K562 (cell line): Measurements from ENCODE around the gene PCCB. TPM values are rescaled to one million over a fixed set of nuclear protein-coding genes. Genes with fewer than 3 reads are reported as not detected.

ENCODE experiments used
- ELF1 ChIP-seq: fragments of 200-800 bp; sonication (Bioruptor generic); IDR thresholded peaks from 2 replicates; pipeline ENCODE4 v1.6.1; 2016; ENCODE audit warnings: missing genetic modification characterization, missing compliant biosample characterization
- FOSL1 ChIP-seq: fragments of 200-800 bp; sonication (Bioruptor generic); conservative IDR thresholded peaks from 2 replicates; pipeline ENCODE4 v1.6.1; 2016; ENCODE audit warnings: missing genetic modification characterization, missing compliant biosample characterization
- MAFK ChIP-seq: IDR thresholded peaks from 2 replicates; pipeline ENCODE4 v1.6.1; 2011; ENCODE audit warnings: low read length, improper control_type of control experiment
- NCOA1 ChIP-seq: fragments of 450-650 bp; IDR thresholded peaks from 2 replicates; pipeline ENCODE4 v1.6.1; 2016; ENCODE audit warnings: low read depth
- NR2C2 ChIP-seq, 2 experiments: fragments of 200-800 bp in 1 of 2; sonication (Bioruptor generic) in 1 of 2; sonication (generic) in 1 of 2; formaldehyde crosslinking in 1 of 2; IDR thresholded peaks; 2 replicates each; pipeline versions ENCODE4 v1.6.1 to v1.8.0; 2016 to 2022; ENCODE audit warnings: mild to moderate bottlenecking in 1 of 2, missing compliant biosample characterization in 1 of 2, missing genetic modification characterization in 1 of 2, missing genetic modification reagents in 1 of 2
- ZNF23 ChIP-seq: fragments of 250-450 bp; sonication (Bioruptor Pico); IDR thresholded peaks from 2 replicates; pipeline ENCODE4 v1.4.0; 2020; ENCODE audit warnings: mild to moderate bottlenecking
- ZNF3 ChIP-seq: fragments of 250-450 bp; sonication (Bioruptor Pico); IDR thresholded peaks from 2 replicates; pipeline ENCODE4 v1.5.0; 2021; ENCODE audit warnings: mild to moderate bottlenecking, moderate library complexity
- ZNF347 ChIP-seq: fragments of 450-650 bp; formaldehyde crosslinking; IDR thresholded peaks from 2 replicates; pipeline ENCODE4 v1.4.0; 2020; ENCODE audit warnings: low read depth, mild to moderate bottlenecking, moderate library complexity
- ZNF696 ChIP-seq: fragments of 250-450 bp; sonication (Bioruptor Pico); conservative IDR thresholded peaks from 2 replicates; pipeline ENCODE4 v1.4.0; 2020; ENCODE audit warnings: mild to moderate bottlenecking, moderate library complexity
- ZNF764 ChIP-seq: fragments of 250-450 bp; sonication (Bioruptor Pico); IDR thresholded peaks from 2 replicates; pipeline ENCODE4 v1.4.0; 2020; ENCODE audit warnings: low read depth, mild to moderate bottlenecking, moderate library complexity
- polyA plus RNA-seq, 8 experiments: library from polyadenylated mRNA; depleted of rRNA in 4 of 8; stranded (reverse) in 5 of 8; unstranded in 3 of 8; fragments of >200 nt; fragmentation: Nextera tagmentation in 2 of 8; fragmentation: Illumina TruSeq in 1 of 8; extraction: Ambion mirVana in 2 of 8; extraction: Trizol in 1 of 8; gene quantifications; 2 replicates each; pipeline versions ENCODE4 v1.2.1 to v1.2.3, GENCODE V29; 2011 to 2014; ENCODE audit warnings: inconsistent platforms in 1 of 8, missing spikeins in 1 of 8
- total RNA-seq, 7 experiments: library from RNA; depleted of rRNA in 6 of 7; stranded (reverse); fragments of >200 nt in 6 of 7; fragmentation: Illumina TruSeq in 2 of 7; extraction: Trizol in 2 of 7; gene quantifications; 2 replicates each; pipeline versions ENCODE4 v1.2.1 to v1.2.3, GENCODE V29; 2011 to 2021; ENCODE audit warnings: low replicate concordance in 1 of 7
- TF ChIP-seq, protein P1 (sequence below), 2 experiments: fragments of 150-350 bp in 1 of 2; IDR thresholded peaks; 2 replicates each; pipeline ENCODE4 v1.6.1; 2012 to 2016; ENCODE audit warnings: low read depth in 2 of 2, low read length in 2 of 2, mild to moderate bottlenecking in 1 of 2, moderate library complexity in 1 of 2
- TF ChIP-seq, protein P2 (sequence below): sonication (generic); formaldehyde crosslinking; IDR thresholded peaks from 2 replicates; pipeline ENCODE4 v1.8.1; 2023; ENCODE audit warnings: missing genetic modification reagents, mild to moderate bottlenecking, borderline replicate concordance
- TF ChIP-seq, protein P3 (sequence below), 2 experiments: fragments of 450-650 bp in 1 of 2; IDR thresholded peaks; 2 replicates each; pipeline ENCODE4 v1.6.1; 2011 to 2017; ENCODE audit warnings: low read depth in 2 of 2, antibody characterized with exemption in 1 of 2, borderline replicate concordance in 1 of 2, low read length in 1 of 2, mild to moderate bottlenecking in 1 of 2, mixed read lengths in 1 of 2; ENCODE audit not compliant: control insufficient read depth in 1 of 2
- TF ChIP-seq, protein P4 (sequence below): sonication (generic); formaldehyde crosslinking; IDR thresholded peaks from 2 replicates; pipeline ENCODE4 v1.9.0; 2022; ENCODE audit warnings: mild to moderate bottlenecking, missing genetic modification reagents

The PCCB gene
- total and polyA plus RNA-seq, 9 of the 15 experiments (the other 6 are each of a cell fraction or from before 2014, with no cell fraction given): 69.5 to 173 (median 92.8) TPM

DNA sequence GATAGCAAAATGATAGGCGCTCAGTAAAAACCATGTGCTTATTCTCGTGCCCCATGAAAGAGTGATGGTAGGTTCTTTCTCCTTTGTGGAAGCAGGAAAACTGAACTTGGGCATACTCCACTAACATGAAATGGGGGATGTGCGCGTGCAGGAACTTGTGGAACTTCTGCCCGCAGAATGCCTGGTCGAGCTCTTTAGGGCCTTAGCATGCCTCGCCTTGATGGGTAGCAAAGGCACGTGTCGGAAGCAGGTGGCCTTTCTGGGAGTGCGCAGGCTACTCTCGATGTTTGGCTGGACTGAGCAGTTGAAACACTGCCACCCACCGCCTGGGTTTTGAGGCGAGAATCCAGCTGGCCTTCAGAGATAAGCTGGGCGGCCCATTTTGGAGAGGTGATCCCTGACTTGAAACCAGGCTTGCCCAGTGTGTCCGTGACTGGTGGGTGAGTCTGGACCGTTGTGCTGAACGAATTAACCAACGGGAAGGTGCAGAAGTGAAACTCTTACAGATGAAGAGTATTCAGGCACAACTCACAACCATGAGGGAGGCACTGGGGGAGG, 842 bp downstream of the PCCB start (continued):
- TF ChIP-seq, protein P1, sequence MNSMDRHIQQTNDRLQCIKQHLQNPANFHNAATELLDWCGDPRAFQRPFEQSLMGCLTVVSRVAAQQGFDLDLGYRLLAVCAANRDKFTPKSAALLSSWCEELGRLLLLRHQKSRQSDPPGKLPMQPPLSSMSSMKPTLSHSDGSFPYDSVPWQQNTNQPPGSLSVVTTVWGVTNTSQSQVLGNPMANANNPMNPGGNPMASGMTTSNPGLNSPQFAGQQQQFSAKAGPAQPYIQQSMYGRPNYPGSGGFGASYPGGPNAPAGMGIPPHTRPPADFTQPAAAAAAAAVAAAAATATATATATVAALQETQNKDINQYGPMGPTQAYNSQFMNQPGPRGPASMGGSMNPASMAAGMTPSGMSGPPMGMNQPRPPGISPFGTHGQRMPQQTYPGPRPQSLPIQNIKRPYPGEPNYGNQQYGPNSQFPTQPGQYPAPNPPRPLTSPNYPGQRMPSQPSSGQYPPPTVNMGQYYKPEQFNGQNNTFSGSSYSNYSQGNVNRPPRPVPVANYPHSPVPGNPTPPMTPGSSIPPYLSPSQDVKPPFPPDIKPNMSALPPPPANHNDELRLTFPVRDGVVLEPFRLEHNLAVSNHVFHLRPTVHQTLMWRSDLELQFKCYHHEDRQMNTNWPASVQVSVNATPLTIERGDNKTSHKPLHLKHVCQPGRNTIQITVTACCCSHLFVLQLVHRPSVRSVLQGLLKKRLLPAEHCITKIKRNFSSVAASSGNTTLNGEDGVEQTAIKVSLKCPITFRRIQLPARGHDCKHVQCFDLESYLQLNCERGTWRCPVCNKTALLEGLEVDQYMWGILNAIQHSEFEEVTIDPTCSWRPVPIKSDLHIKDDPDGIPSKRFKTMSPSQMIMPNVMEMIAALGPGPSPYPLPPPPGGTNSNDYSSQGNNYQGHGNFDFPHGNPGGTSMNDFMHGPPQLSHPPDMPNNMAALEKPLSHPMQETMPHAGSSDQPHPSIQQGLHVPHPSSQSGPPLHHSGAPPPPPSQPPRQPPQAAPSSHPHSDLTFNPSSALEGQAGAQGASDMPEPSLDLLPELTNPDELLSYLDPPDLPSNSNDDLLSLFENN (IDR thresholded peaks at IDR 0.05; ENCODE audit: low read depth in 2 of 2, low read length in 2 of 2): no peak
- no peak for TF ChIP-seq ZNF696 (CRISPR knock-in tag)
- TF ChIP-seq ZNF3: no peak
- no peak for TF ChIP-seq ELF1 (tag)
- TF ChIP-seq, protein P2, sequence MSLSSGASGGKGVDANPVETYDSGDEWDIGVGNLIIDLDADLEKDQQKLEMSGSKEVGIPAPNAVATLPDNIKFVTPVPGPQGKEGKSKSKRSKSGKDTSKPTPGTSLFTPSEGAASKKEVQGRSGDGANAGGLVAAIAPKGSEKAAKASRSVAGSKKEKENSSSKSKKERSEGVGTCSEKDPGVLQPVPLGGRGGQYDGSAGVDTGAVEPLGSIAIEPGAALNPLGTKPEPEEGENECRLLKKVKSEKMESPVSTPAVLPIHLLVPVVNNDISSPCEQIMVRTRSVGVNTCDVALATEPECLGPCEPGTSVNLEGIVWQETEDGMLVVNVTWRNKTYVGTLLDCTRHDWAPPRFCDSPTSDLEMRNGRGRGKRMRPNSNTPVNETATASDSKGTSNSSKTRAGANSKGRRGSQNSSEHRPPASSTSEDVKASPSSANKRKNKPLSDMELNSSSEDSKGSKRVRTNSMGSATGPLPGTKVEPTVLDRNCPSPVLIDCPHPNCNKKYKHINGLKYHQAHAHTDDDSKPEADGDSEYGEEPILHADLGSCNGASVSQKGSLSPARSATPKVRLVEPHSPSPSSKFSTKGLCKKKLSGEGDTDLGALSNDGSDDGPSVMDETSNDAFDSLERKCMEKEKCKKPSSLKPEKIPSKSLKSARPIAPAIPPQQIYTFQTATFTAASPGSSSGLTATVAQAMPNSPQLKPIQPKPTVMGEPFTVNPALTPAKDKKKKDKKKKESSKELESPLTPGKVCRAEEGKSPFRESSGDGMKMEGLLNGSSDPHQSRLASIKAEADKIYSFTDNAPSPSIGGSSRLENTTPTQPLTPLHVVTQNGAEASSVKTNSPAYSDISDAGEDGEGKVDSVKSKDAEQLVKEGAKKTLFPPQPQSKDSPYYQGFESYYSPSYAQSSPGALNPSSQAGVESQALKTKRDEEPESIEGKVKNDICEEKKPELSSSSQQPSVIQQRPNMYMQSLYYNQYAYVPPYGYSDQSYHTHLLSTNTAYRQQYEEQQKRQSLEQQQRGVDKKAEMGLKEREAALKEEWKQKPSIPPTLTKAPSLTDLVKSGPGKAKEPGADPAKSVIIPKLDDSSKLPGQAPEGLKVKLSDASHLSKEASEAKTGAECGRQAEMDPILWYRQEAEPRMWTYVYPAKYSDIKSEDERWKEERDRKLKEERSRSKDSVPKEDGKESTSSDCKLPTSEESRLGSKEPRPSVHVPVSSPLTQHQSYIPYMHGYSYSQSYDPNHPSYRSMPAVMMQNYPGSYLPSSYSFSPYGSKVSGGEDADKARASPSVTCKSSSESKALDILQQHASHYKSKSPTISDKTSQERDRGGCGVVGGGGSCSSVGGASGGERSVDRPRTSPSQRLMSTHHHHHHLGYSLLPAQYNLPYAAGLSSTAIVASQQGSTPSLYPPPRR (CRISPR knock-in tag): peak; percentile 31; the same call in 1 of the 2 replicates
- TF ChIP-seq ZNF764 (CRISPR knock-in tag): no peak
- TF ChIP-seq, protein P3, sequence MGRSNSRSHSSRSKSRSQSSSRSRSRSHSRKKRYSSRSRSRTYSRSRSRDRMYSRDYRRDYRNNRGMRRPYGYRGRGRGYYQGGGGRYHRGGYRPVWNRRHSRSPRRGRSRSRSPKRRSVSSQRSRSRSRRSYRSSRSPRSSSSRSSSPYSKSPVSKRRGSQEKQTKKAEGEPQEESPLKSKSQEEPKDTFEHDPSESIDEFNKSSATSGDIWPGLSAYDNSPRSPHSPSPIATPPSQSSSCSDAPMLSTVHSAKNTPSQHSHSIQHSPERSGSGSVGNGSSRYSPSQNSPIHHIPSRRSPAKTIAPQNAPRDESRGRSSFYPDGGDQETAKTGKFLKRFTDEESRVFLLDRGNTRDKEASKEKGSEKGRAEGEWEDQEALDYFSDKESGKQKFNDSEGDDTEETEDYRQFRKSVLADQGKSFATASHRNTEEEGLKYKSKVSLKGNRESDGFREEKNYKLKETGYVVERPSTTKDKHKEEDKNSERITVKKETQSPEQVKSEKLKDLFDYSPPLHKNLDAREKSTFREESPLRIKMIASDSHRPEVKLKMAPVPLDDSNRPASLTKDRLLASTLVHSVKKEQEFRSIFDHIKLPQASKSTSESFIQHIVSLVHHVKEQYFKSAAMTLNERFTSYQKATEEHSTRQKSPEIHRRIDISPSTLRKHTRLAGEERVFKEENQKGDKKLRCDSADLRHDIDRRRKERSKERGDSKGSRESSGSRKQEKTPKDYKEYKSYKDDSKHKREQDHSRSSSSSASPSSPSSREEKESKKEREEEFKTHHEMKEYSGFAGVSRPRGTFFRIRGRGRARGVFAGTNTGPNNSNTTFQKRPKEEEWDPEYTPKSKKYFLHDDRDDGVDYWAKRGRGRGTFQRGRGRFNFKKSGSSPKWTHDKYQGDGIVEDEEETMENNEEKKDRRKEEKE (IDR thresholded peaks at IDR 0.05; ENCODE audit: borderline replicate concordance in 1 of 2, control insufficient read depth in 1 of 2, low read depth in 2 of 2, low read length in 1 of 2): 0 out of 4 replicates have a peak, but pooled peaks of 1 of the 2 experiments have one; percentile 30
- TF ChIP-seq ZNF347: no peak
- no peak for TF ChIP-seq MAFK
- TF ChIP-seq NR2C2 (CRISPR knock-in tag; IDR thresholded peaks at IDR 0.05): no peak
- peak; percentile 43; the same call in 1 of the 2 replicates for TF ChIP-seq NR2C2 (tag; IDR thresholded peaks at IDR 0.05)
- TF ChIP-seq ZNF23 (CRISPR knock-in tag): no peak
- no peak for TF ChIP-seq NCOA1
- TF ChIP-seq FOSL1 (tag): 0 out of 2 replicates have a peak, but pooled peaks have one; percentile 31
- TF ChIP-seq, protein P4, sequence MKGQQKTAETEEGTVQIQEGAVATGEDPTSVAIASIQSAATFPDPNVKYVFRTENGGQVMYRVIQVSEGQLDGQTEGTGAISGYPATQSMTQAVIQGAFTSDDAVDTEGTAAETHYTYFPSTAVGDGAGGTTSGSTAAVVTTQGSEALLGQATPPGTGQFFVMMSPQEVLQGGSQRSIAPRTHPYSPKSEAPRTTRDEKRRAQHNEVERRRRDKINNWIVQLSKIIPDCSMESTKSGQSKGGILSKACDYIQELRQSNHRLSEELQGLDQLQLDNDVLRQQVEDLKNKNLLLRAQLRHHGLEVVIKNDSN: peak; percentile 73
